ENCODE data around the gene CRLF3.
"Not testable (repeated sequence)": the region's sequence is repeated elsewhere in the genome, so short reads cannot be mapped to it uniquely, and the experiment has no call there.

The CRLF3 gene

DNA sequence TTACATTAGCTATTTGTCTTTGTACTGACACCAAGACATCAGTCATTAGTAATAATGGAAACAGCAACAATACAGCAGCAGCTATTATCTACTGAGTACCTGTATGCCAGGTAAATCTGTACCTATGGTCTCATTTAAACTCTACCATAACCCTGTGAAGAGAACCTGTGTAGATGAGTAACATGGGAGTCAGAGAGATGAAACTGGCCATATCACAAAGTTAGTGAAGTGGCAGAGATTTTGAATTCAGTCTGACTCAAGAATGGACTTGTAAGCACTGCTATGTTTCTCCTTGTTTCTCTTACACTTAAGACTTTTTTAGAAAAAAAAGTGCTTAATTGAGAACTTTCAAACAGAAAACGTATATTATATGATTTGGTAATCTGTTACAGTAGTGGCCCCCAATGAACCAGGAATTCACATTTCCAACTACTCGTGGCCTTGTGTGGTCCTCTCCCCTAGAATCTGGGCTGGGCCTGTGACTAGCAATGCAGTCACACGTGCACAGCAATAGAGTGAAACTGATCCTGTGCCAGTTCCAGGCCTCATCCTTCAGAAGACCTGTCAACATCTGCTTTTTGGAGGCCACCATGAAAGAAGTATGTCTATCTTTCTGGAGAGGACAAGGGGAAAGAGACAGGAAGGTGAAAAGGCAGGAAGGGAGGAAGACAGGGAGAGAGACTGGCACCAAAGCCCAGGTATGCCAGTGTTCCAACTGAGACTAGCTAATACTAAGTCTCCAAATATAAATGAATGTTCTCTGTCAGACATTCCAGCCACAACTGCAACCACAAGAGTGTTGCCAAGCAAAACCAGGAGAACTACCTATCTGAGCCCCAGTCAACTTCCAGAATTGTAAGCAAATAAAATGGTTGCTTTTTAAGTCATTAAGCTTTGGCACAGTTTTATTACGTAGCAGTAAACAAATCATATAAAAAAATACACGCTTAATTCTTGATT, 12.0 kb downstream of the CRLF3 start:
- DNase-seq: no peak

DNA sequence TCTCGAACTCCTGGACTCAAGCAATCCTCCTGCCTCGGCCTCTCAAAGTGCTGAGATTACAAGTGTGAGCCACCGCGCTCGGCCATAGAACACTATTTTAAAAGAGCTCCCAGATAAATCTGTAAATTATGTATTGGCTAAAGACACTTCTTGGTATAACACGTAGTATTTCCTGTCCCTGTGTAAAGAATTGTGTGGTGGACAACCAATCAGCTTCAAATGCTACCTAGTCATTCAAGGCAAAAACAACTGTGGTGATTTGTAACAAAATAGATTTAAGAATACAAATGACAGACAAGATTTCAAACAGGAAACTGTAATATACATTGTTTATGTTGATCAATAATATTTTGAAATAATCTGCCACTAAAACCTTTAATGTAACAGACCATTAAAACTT, 14.6 kb downstream of the CRLF3 start:
- no peak for DNase-seq

DNA sequence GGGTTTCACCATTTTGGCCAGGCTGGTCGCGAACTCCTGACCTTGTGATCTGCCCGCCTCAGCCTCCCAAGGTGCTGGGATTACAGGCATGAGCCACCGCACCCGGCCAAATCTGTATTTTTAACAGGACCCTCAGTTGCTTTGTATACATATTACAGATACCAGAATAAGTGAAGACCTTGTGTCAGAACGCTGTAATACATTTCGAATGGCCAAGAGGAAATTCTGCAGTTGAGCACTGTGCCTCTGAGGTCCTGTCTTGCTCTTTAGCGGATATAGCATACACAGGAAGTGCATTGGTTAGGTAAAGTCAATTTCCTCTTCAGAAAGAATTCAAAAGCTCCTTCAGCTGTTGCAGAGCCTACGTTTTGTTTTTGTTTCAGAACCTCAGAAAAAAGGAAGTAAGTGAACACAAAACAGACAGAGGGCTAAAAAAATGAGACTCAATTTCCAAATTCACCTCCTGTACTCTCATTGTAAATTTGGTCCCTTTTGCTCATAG, 15.7 kb downstream of the CRLF3 start:
- no peak for DNase-seq

DNA sequence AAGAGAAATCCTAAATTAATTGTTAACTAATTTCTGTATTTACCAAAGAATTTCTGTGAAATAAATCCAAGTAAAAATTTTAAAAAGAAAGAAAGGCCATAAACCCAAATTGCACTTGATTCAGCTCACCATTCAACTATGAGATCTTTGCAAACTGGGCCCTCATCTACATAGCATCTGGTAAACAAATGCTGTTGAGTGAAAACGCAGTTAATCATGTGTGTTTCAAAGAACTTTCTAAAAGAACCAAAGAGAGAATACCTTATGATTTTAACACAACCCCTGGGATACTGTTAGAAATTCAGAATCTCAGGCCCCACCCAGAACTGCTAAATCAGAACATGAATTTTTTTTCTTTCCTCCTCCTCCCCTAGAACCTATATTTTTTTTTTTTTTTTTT, 16.6 kb downstream of the CRLF3 start:
- DNase-seq: no peak

DNA sequence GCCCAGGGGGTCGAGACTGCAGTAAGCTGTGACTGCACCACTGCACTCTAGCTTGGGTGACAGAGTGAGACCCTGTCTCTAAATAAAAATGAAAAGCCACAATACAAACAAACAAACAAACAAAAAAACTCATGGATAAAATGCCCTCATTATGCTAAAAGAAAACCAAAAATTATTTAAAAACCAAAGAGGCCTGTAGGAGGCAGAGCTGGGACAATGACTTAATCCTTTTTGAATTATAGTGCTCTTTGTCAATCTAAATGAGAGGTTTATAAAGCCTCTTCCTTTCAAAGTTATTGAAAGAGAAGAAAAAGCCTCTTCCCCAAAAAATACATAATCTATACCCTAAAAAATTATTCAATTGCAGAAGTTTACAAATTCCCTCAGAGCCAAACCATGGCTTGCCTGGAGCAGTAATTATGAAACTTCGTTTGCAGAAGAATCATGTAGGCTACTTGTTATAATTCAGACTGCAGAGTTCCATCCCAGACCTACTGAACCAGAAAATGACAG, 18.5 kb downstream of the CRLF3 start:
- no peak for DNase-seq

DNA sequence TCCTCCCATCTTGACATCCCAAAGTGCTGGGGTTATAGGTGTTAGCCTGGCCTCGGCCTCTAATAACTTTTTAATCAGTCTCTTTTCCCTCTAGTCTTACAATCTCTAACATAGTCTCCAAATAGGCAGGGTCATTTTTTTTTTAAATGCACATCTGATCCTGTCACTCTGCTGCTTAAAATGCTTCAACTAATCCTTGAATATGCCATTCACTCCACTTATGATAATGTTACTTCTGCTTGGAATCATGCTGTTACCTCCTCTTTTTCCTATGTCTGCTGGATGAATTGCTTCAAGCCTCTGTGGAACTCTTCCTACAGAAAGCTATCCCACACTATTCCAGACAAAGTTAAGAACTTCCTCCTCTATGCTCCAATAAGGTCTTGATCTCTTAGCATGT, 22.8 kb downstream of the CRLF3 start:
- DNase-seq: no peak

DNA sequence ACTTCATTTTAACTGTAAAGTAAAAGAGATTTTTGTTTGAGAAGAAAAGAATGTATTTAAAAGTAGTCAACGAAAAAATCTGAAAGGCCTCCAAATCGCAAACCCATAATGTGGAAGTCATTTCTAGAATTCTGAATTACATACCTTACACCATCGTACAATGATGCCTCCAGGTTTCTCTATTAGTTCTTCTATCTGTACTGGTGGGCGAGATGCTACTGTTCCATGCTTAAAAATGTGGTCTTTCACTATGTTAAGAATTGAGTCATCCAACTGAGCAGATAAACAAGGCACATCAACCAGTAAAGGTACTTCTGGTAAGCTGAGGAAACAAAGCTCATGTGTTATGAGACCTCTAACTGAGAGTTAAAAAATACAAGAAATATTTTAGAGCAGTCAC, 28.5 kb downstream of the CRLF3 start:
- no peak for DNase-seq

DNA sequence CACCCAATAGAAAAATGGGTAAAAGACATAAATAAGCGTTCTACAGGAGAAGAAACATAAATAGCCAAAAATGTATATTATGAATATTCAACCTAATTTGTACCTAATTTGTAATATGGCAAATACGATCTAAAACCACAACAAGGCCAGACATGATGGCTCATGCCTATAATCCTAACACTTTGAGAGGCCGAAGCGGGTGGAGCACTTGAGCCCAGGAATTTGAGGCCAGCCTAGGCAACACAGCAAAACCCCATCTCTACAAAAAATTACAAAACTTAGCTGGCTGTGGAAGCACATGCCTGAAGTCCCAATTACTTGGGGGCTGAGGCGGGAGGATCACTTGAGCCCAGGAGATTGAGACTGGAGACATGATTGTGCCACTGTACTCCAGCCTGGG, 30.1 kb downstream of the CRLF3 start:
- DNase-seq: no peak

DNA sequence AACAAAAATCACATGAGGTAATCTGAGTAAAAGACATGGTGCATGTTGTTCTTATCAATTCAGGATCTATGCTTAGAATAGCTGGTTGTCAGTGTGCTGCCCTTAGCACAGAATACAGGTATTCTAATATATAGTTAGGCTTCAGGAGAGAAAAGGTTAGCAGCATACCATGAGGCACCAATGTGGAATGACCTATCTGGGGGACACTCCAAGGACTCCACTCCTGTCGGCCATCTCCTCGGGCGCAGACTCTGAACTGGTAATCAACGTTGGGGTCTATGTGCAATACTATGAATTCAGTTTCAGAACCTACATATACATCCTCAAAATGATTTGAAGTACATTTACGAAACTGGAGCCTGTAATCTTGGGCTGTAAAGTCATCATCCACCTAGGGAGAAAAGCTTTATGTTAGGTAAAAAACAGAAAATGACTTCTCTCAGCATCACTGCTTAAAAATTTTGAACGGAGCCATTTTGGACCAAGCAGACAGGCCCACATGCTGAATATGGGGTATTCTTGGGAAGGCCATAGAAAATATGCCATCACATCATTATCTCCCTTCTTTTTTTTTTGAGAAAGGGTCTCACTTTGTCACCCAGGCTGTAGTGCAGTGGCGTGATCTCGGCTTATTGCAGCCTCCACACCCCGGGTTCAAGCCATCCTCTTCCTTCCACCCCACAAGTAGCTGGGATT, 31.1 kb downstream of the CRLF3 start:
- DNase-seq: no peak

DNA sequence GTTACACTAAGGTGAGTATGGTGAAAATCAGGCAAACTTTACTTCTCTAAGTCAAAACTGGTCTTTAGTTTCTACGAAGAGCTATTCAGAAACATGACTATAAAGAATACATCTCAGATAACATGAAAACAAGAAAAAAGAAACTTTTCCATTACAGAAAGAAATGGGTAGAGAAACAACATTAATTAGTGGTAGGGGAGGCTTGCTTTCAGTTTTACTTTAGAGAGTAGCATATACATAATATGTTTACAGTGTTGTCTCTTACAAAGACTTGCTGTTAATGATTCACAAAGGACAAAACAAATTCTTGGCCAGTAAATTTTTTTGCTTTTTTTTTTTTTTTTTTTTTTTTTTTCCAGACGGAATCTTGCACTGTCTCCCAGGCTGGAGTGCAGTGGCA, 34.2 kb downstream of the CRLF3 start:
- no peak for DNase-seq

DNA sequence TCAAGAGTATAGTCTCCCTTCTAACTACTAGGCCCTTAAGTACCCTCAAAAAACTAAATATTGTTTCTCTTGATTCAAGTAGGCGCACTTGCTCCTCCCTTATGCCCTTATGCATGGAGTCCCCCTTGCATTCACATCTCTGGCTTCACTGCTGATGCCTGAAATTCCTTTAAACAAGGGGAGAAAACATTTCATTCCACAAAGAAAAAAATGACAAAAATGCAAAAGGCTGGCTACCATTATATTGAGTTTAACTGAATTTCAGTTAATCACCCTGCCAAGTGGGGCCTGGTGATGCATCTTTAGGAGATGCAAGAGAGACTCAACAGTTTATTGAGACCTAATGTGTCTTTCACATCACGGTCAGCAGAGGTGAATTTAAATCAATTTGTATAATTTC, 35.6 kb downstream of the CRLF3 start:
- no peak for DNase-seq

DNA sequence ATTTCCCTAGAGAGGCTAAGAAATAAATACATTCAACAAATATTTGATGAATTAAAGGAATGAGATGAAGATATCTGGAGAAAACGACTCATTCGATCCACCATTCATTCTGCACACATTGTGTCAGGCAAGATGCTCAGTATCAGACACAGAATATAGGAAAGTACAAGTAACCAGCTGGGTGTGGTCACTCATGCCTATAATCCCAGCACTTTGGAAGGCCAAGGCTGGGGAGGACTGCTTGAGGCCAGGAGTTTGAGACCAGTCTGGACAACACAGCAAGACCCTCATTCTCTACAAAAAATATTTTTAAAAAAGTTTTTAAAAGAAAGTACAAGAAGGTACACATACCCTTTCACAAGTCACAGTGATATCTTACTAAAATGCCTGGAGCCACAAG, 42.3 kb downstream of the CRLF3 start:
- DNase-seq: no peak

DNA sequence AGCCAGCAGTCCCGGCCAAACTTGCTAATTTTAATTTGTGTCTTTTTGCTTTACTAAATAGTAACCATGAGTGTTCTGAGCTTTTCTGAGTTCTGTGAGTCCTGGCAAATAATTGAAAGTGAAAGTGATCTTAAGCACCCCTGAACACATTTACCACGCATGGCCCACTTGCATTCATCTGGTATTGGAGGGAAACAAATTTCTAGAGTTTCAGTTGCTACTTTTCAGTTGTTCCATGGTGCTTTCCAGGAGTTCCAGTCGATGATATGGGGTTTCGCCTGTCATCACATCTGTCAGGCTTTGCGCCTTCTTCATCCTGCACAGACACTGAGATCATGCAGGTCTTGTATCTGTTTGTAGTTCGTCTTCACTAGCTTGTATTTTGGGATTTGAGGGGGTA, 44.1 kb downstream of the CRLF3 start:
- DNase-seq: no peak

DNA sequence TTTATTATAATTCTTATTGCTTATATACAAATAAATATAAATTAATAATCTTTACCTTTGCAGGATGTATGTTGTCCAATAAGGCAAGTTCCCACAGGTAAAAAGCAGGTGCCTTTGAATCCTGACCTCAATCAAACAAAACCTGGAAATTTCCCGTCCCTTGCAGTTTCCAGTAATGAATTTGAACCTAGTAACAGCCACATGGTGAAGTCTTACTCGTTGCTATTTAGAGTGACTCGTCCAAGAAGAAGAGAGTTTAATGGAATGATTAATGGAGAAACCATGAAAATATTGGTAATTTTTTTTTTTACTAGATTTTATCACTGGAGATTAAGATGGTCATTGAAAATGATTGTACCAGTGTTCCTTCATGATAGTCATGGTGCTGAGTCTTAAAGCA, 55.7 kb downstream of the CRLF3 start:
- not testable (repeated sequence) for DNase-seq

DNA sequence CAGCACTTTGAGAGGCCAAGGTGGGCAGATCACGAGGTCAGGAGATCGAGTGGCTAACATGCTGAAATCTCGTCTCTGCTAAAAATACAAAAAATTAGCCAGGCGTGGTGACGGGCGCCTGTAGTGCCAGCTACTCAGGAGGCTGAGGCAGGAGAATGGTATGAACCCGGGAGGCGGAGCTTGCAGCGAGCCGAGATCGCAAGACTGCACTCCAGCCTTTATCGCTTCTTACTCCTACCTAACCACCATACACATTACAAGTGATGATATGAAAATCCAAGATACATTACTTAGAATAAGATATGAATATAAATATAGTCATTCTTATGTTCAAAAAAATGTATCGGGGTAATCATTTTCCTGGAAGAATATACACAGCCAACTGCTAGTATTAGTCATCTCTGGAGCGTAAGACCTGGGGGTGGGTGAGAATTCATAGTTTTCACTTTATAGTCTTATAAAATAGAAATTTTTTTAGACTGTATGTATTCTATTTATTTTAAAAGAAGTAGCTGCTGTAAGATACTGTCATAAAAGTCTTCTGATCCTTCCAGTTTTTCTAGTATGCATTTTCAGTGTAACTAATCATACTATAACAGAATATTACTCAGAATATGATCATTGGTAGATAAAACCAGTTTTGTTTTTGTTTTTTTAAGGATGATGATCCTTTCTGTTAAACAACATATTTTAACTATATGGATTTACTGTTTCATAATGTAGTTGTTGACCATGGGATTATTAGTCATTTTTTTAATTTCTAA, 56.7 kb downstream of the CRLF3 start:
- not testable (repeated sequence) for DNase-seq

DNA sequence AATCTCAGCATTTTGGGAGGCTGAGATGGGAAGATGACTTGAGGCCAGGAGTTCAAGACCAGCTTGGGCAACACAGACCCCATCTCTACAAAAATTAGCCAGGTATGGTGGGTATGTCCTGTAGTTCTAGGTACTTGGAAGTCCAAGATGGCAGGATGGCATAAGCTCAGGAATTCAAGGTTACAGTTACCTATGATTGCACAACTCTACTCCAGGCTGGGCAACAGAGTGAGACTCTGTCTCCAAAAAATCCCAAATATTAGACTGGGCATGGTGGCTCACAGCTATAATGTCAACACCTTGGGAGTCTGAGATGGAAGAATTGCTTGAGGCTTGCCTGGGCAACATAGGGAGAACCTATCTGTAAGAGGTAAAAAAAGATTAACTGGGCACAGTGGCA, 63.4 kb downstream of the CRLF3 start:
- no peak for DNase-seq

DNA sequence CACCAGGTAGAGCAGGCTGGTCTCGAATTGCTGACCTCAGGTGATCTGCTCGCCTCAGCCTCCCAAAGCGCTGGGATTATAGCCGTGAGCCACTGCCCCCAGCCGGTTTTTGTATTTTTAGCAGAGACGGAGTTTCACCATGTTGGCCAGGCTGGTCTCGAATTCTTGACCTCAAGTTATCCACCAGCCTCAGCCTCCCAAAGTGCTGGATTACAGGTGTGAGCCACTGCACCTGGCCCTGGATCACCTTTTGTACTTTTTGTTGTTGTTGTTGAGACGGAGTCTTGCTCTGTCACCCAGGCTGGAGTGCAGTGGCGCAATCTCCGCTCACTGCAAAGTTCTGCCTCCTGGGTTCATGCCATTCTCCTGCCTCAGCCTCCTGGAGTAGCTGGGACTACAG, 71.2 kb downstream of the CRLF3 start:
- DNase-seq: not testable (repeated sequence)

DNA sequence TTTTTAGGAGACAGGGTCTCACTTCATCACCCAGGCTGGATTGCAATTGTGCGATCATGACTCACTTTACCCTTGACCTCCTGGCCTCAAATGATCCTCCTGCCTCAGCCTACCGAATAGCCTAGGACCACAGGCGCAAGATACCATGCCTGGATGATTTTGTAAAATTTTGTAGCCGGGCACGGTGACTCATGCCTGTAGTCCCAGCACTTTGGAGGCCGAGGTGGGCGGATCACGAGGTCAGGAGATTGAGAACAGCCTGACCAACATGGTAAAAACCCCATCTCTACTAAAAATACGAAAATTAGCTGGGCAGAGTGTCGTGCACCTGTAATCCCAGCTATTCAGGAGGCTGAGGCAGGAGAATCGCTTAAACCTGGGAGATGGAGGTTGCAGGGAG, 73.5 kb downstream of the CRLF3 start:
- not testable (repeated sequence) for DNase-seq

DNA sequence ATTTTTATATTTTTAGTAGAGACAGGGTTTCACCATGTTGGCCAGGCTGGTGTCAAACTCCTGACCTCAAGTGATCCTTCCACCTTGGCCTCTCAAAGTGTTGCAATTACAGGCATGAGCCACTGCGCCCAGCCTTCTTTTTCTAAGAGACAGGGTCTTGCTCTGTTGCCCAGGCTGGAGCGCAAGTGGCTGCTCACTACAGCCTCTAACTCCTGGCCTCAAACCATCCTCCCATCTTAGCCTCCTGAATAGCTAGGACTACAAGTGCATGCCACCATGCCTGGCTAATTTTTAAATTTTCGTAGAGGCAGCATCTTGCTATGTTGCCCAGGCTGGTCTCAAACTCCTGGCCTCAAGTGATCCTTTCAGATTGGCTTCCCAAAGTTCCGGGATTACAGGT, 76.9 kb downstream of the CRLF3 start:
- not testable (repeated sequence) for DNase-seq

DNA sequence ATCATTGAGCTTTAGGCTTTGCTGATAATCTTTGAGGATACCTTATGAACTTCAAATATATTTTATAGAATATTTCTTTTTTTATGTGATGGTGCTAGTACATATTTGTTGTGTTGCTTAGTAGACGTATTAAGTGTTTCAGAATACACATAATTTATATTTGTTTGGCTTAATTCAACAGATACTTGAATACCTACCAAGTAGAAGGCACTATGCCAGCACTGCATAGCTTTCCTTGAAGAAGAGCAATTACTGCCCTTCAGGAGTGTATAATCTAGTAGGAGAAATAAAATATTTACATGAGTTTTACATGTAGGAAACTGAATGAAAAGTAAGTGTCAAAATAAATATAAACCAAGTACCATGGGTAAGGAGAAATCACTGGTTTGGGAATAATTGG, 81.8 kb downstream of the CRLF3 start:
- not testable (repeated sequence) for DNase-seq

DNA sequence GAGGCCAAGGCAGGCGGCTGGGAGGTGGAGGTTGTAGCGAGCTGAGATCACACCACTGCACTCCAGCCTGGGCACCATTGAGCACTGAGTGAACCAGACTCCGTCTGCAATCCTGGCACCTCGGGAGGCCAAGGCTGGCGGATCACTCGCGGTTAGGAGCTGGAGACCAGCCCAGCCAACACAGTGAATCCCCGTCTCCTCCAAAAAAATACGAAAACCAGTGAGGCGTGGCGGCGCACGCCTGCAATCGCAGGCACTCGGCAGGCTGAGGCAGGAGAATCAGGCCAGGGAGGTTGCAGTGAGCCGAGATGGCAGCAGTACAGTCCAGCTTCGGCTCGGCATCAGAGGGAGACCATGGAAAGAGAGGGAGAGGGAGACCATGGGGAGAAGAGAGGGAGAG, 88.1 kb downstream of the CRLF3 start:
- not testable (repeated sequence) for DNase-seq

DNA sequence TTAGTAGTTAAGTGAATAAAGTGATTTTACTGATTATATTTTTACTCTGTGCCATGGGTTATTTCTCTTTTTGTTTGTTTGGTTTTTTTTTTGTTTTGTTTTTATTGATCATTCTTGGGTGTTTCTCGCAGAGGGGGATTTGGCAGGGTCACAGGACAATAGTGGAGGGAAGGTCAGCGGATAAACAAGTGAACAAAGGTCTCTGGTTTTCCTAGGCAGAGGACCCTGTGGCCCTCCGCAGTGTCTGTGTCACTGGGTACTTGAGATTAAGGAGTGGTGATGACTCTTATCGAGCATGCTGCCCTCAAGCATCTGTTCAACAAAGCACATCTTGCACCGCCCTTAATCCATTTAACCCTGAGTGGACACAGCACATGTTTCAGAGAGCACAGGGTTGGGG, 88.8 kb downstream of the CRLF3 start:
- not testable (repeated sequence) for DNase-seq

DNA sequence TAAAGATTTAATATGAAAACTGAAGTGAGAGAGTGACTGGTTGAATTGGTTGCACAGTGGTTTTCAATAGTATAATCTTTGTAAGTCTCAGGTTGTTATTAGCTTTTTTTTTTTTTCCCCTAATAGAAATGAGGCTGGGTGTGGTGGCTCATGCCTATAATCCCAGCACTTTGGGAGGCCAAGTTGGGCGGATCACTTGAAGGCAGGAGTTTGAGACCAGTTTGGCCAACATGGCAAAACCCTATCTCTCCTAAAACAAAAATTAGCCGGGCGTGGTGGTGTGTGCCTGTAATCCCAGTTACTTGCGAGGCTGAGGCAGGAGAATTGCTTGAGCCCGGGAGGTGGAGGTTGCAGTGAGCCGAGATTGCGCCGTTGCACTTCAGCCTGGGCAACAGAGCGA, 89.3 kb downstream of the CRLF3 start:
- not testable (repeated sequence) for DNase-seq
